Suprapubic skin (tissue), 4 donors: ENCODE measurements around the gene SMTNL2. TPM values are rescaled to one million over a fixed set of nuclear protein-coding genes. Genes with fewer than 3 reads are reported as not detected.

Source experiments
- DNase-seq, 2 donors: peaks; one replicate each; pipeline ENCODE4 v3.0.0-alpha.2; 2019; ENCODE audit warnings: low spot score in 2 of 2
- H3K27ac ChIP-seq: fragments of 200-600 bp; sonication (generic); one replicate; pipeline ENCODE4 v1.5.1; 2019
- H3K27me3 ChIP-seq: fragments of 200-600 bp; sonication (generic); one replicate; pipeline ENCODE4 v1.5.1; 2019
- H3K36me3 ChIP-seq: fragments of 200-600 bp; sonication (generic); one replicate; pipeline ENCODE4 v1.5.1; 2019
- H3K4me1 ChIP-seq: fragments of 200-600 bp; sonication (generic); one replicate; pipeline ENCODE4 v1.5.1; 2019
- H3K4me3 ChIP-seq: fragments of 200-600 bp; sonication (generic); one replicate; pipeline ENCODE4 v1.5.1; 2019; ENCODE audit warnings: mild to moderate bottlenecking
- H3K9me3 ChIP-seq: fragments of 200-600 bp; sonication (generic); one replicate; pipeline ENCODE4 v1.5.1; 2019
- EP300 ChIP-seq: sonication (generic); formaldehyde crosslinking; IDR thresholded peaks from one replicate; pipeline ENCODE4 v1.6.1; 2017; ENCODE audit warnings: antibody characterized with exemption
- POLR2A ChIP-seq, 2 donors: fragments of 450-650 bp; IDR thresholded peaks; one replicate each; pipeline ENCODE4 v1.6.1; 2017; ENCODE audit warnings: antibody characterized with exemption in 2 of 2, mild to moderate bottlenecking in 2 of 2, moderate library complexity in 2 of 2
- POLR2AphosphoS5 ChIP-seq, 3 donors: sonication (generic); formaldehyde crosslinking; IDR thresholded peaks; one replicate each; pipeline ENCODE4 v1.6.1; 2017; ENCODE audit warnings: antibody characterized with exemption in 3 of 3
- WGBS: methylation state at CpG from one replicate; pipeline ENCODE4 v1.1.5; 2018; 5-methylcytosine and 5-hydroxymethylcytosine counted together
- total RNA-seq, 4 donors: library from RNA; depleted of rRNA; stranded (reverse); fragments of >200 nt; gene quantifications; one replicate each; pipeline ENCODE4 v1.1.0, GENCODE V29; 2016
- TF ChIP-seq, protein P1 (sequence below), 2 donors: fragments of 200-600 bp in 1 of 2; fragments of 450-650 bp in 1 of 2; sonication (generic) in 1 of 2; IDR thresholded peaks; one replicate each; pipeline ENCODE4 v1.5.1; 2016 to 2019; ENCODE audit warnings: antibody characterized with exemption in 2 of 2, mild to moderate bottlenecking in 1 of 2, moderate library complexity in 1 of 2

The SMTNL2 gene
- total RNA-seq, 4 donors from 2014 or later: 0.64 to 1.3 (median 0.81) TPM; not detected in 1

GRCh38 chr17:4543557-4544026 lies 40.7 kb upstream of the SMTNL2 start:
- Histone ChIP-seq H3K36me3 (peaks cover 100% of the 10 kb centered on the region), H3K27ac (no peak overlapping the region), H3K4me3 (no peak overlapping the region), H3K4me1 (peaks cover 23% of the 10 kb centered on the region), H3K9me3 (no peaks in the 10 kb centered on the region), H3K27me3 (no peaks in the 10 kb centered on the region)
- no peak for DNase-seq
- 70% methylated on average over 15 of the region's 19 CpGs for WGBS
- TF ChIP-seq EP300 (no peak), POLR2AphosphoS5 (IDR thresholded peaks at IDR 0.05) (no peak), POLR2A (IDR thresholded peaks at IDR 0.05) (no peak)
- TF ChIP-seq, protein P1, sequence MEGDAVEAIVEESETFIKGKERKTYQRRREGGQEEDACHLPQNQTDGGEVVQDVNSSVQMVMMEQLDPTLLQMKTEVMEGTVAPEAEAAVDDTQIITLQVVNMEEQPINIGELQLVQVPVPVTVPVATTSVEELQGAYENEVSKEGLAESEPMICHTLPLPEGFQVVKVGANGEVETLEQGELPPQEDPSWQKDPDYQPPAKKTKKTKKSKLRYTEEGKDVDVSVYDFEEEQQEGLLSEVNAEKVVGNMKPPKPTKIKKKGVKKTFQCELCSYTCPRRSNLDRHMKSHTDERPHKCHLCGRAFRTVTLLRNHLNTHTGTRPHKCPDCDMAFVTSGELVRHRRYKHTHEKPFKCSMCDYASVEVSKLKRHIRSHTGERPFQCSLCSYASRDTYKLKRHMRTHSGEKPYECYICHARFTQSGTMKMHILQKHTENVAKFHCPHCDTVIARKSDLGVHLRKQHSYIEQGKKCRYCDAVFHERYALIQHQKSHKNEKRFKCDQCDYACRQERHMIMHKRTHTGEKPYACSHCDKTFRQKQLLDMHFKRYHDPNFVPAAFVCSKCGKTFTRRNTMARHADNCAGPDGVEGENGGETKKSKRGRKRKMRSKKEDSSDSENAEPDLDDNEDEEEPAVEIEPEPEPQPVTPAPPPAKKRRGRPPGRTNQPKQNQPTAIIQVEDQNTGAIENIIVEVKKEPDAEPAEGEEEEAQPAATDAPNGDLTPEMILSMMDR (IDR thresholded peaks at IDR 0.05): no peak

- H3K27me3 ChIP-seq: no peaks in the 10 kb centered on the region
- WGBS: 93% methylated on average over 19 of the region's 37 CpGs
- TF ChIP-seq, protein P1 (IDR thresholded peaks at IDR 0.05): no peak
- TF ChIP-seq POLR2A (IDR thresholded peaks at IDR 0.05) (no peak), EP300 (no peak), POLR2AphosphoS5 (IDR thresholded peaks at IDR 0.05) (no peak)
- no peaks in the 10 kb centered on the region for H3K9me3 ChIP-seq
- no peak for DNase-seq
- H3K27ac ChIP-seq: no peak overlapping the region
- H3K4me1 ChIP-seq: peaks cover 22% of the 10 kb centered on the region
- H3K4me3 ChIP-seq: no peak overlapping the region
- peaks cover 100% of the 10 kb centered on the region for H3K36me3 ChIP-seq
Observed at GRCh38 chr17:4544135-4544950, 40.0 kb upstream of the SMTNL2 start.

GRCh38 chr17:4544951-4545216 lies 39.4 kb upstream of the SMTNL2 start:
- WGBS: 91% methylated on average over 18 of the region's 18 CpGs
- Histone ChIP-seq H3K9me3 (no peaks in the 10 kb centered on the region), H3K36me3 (peaks cover 97% of the 10 kb centered on the region), H3K4me3 (no peak overlapping the region), H3K27ac (no peak overlapping the region), H3K27me3 (no peaks in the 10 kb centered on the region), H3K4me1 (peaks cover 22% of the 10 kb centered on the region)
- TF ChIP-seq POLR2AphosphoS5 (IDR thresholded peaks at IDR 0.05): no peak
- TF ChIP-seq, protein P1 (IDR thresholded peaks at IDR 0.05): no peak
- no peak for TF ChIP-seq EP300
- TF ChIP-seq POLR2A (IDR thresholded peaks at IDR 0.05): no peak
- no peak for DNase-seq

DNA sequence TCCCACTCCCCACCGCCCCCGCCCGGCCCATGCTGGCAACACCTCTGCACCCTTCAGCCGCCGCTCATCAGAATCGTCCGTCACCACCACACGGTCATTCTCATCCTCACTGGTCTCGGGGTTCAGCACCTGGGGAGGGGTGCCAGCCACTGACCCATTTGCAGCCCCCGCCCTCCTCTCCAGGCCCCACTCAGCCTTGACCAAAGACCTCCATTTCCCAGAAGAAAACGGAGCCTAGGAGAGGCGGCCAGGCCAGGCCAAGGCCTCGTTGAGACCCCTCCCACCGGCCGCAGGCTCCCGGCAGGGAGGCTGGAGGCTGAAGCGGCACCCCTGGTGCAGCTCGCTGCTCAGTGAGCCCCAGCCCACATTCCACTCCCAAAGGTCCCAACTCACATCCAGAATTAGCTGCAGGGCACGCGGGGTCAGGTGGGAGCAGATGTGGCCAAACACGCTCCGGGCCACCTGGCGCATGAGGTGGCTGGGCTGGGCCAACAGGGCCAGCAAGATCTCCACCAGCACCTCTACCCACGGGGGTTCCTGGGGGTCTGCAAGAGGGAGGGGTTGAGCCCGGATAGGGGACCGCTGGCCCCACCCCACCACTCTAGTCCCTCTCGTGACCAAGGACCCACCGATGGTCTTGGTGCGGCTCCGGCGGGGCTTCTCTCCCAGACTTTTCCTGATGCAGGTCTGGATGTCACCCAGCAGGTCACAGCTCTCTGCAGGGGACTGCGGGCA lies 38.9 kb upstream of the SMTNL2 start:
- WGBS: over 99% methylated on average over 24 of the region's 32 CpGs

More for the DNA sequence above, 38.9 kb upstream of the SMTNL2 start:
- Histone ChIP-seq H3K27ac (no peak overlapping the region), H3K4me3 (no peak overlapping the region), H3K36me3 (peaks cover 97% of the 10 kb centered on the region), H3K4me1 (peaks cover 22% of the 10 kb centered on the region), H3K9me3 (no peaks in the 10 kb centered on the region), H3K27me3 (no peaks in the 10 kb centered on the region)
- DNase-seq: no peak
- TF ChIP-seq EP300 (no peak), POLR2A (IDR thresholded peaks at IDR 0.05) (no peak), POLR2AphosphoS5 (IDR thresholded peaks at IDR 0.05) (no peak)
- TF ChIP-seq, protein P1 (IDR thresholded peaks at IDR 0.05): no peak
